Fibroblast of the aortic adventitia (primary cell): Measurements from ENCODE around the gene FDCSP. TPM values are rescaled to one million over a fixed set of nuclear protein-coding genes. Genes with fewer than 3 reads are reported as not detected.
A peak's percentile ranks its signal among the peaks of the same experiment; 100 is the strongest.
"Not testable (repeated sequence)": the region's sequence is repeated elsewhere in the genome, so short reads cannot be mapped to it uniquely, and the experiment has no call there.

Source experiments
- DNase-seq: peaks from one replicate; pipeline ENCODE4 v3.0.0-alpha.2; 2010; ENCODE audit warnings: low read depth
- H3K4me3 ChIP-seq: 2 replicates; pipeline ENCODE4 v1.5.1; 2011; ENCODE audit warnings: low read depth, mild to moderate bottlenecking, control low read depth, low read length, moderate library complexity
- total RNA-seq: library from RNA; depleted of rRNA; stranded (reverse); fragments of >200 nt; gene quantifications from 2 replicates; pipeline ENCODE4 v1.2.3, GENCODE V29; 2012; ENCODE audit warnings: low replicate concordance
- TF ChIP-seq, protein P1 (sequence below): IDR thresholded peaks from 2 replicates; pipeline ENCODE4 v1.5.1; 2011; ENCODE audit warnings: mild to moderate bottlenecking, low read length, control low read depth, inconsistent platforms; ENCODE audit not compliant: insufficient read depth

The FDCSP gene
- total RNA-seq, 1 donor: not detected

DNA sequence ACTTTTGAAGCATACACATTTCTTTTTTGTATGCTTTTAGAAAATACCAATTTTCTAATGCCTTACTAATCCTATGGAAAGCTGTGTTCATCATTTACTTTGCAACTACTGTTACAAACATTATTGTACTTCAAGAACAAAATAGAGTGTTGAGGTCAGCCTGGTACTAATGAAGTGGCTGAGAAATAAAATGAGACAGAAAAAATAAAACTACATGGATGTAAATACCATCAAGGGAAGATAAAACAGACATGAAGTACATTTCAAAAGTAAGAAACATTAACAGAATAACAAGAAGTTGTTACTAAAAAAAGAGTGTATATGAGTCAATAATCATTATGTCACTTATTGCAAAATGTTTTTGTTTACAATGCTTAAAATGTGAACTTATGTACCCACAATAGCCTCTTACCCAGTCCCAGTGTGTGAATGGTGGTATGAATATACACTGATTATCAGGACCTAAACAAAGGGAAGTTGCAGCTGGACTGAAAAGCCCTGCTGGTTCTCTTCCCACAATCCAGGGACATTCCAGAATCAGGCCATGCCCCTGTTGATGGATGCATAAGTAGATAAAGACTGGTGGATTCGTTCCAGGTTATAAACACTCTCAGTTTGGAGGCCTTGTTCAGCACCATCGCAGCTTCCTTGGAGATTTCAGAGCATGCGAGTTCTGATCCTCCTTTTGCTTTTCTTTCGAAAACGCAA, 14.1 kb downstream of the FDCSP start:
- TF ChIP-seq, protein P1, sequence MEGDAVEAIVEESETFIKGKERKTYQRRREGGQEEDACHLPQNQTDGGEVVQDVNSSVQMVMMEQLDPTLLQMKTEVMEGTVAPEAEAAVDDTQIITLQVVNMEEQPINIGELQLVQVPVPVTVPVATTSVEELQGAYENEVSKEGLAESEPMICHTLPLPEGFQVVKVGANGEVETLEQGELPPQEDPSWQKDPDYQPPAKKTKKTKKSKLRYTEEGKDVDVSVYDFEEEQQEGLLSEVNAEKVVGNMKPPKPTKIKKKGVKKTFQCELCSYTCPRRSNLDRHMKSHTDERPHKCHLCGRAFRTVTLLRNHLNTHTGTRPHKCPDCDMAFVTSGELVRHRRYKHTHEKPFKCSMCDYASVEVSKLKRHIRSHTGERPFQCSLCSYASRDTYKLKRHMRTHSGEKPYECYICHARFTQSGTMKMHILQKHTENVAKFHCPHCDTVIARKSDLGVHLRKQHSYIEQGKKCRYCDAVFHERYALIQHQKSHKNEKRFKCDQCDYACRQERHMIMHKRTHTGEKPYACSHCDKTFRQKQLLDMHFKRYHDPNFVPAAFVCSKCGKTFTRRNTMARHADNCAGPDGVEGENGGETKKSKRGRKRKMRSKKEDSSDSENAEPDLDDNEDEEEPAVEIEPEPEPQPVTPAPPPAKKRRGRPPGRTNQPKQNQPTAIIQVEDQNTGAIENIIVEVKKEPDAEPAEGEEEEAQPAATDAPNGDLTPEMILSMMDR: no peak
- peak; percentile 16 for DNase-seq
- H3K4me3 ChIP-seq: no peak overlapping the region

DNA sequence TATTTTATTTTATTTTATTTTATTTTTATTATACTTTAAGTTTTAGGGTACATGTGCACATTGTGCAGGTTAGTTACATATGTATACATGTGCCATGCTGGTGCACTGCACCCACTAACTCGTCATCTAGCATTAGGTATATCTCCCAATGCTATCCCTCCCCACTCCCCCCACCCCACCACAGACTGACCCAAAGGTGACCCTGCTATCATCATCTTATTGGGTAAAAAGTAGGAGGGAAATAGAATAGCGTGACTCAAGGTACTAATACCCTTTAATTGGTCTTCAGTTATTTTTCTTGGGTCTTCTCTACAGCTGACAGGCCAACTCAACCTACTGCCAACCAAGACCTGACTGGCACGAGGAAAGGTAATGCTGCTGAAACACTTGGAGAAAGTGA, 16.4 kb downstream of the FDCSP start, which contains the start of gene CSN3:
TSS of gene CSN3 (plus strand) at position 301 of the 400 bp plus-strand sequence. CDS start 2,223 bp downstream, outside the sequence.
- H3K4me3 ChIP-seq, DNase-seq: not testable (repeated sequence)

DNA sequence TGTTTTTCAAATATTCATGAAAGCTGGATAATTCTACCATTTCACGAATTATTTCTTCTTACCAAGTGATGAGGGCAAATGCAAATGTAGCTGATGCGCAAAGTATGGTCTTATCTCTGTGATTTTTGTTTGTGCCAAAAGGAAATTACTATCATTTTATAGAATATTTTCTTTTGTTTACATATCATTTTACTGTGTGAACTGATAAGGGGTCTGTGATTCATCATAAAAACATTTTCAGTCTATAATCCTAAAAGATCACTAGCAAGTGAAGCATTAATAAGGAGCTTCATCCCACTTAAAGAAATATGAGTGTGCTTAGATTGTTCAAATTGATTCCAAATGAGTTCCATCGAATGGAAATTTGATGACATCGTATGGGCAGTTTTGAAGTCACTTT, 17.2 kb downstream of the FDCSP start:
- no peak overlapping the region for H3K4me3 ChIP-seq
- no peak for DNase-seq
- TF ChIP-seq, protein P1: no peak

DNA sequence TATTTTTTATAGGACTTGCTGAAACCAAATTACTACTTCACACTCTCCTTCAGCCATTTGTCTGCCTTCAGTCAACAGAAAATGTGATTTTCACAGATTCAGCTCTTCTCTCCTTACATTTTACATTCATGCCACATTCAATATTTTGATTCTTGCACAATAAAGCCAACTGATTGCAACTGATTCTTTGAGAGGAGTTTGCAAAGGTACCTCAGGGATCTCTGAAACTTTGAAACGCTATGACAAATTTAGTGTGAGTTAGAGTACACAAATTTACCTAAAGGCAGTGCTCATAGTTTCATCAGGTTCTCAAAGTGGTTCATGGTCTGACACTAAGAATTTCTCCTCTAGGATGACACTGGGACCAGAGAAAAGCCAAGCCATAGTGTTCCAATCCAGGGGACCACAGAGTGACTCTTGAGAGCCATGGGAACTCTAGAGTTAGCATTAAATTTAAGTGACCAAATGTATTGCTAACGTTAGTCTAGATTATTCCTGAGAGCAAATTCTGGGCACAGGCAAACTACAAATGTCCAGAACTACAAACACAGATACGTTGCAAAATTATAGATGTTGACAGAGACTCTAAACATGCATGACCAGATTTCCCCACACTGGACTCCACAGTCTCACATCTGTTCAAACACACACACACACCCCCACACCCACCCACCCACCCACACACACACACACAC, 25.5 kb downstream of the FDCSP start:
- no peak overlapping the region for H3K4me3 ChIP-seq
- no peak for DNase-seq
- TF ChIP-seq, protein P1: no peak

DNA sequence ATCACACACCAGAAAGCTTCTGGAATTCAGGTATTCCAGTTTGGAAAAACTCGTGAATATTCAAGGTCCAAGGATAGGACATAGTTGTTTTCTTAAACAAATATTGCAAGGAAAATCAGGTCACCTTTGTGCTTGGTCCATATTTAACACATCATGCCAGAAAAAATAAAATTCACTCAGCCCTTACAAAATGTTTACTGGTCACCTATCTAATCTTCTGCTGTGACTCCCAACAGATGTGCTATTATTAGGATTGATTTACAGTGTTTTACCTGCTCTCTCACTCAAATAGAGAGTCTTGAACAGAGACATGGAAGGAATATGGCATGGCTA, 26.0 kb downstream of the FDCSP start:
- TF ChIP-seq, protein P1: no peak
- no peak overlapping the region for H3K4me3 ChIP-seq
- no peak for DNase-seq

DNA sequence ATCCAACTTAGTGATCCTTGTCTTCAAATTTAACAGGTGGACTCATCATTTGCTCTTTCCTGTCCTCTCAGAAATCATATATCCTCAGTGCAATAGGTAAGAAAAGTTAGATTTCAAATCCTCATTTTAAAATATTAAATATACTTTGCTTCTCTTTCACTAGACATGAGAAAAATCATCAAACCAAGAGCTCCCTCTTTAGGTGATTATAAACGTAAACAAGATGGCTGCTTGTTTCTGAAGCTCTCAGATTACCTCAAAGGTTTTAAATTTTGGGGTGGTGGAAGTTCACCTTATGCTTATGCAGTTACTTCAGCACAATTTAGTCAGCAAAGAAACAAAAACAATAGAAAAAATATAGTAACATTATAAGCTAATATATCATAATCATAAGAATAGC, 43.8 kb downstream of the FDCSP start:
- DNase-seq: no peak
- TF ChIP-seq, protein P1: no peak
- no peak overlapping the region for H3K4me3 ChIP-seq

DNA sequence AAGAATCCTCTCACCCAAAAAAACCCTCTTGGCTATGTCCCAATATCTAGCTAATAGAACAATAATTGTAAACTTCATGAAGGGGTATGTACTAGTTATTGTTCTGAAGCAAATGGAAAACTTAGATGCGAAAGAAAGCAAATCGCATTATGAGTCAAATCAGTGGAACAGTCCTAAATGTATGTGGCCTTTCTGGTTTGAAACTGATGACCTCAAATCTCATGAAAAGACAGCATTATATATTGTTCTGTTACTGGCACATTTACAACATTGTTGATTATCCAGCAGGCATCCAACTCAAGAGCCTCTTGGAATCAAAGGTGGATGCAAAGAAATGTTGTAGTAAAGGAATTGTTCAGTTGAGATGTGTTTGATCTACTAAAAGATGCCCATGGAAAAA, 51.2 kb downstream of the FDCSP start:
- no peak for DNase-seq
- H3K4me3 ChIP-seq: no peak overlapping the region
- TF ChIP-seq, protein P1: no peak
